ENCODE data around the gene USP49. TPM values are rescaled to one million over a fixed set of nuclear protein-coding genes. Genes with fewer than 3 reads are reported as not detected.
A peak's percentile ranks its signal among the peaks of the same experiment; 100 is the strongest.

Gene USP49
- total RNA-seq, 4 donors from 2014 or later = 6.5 to 13.8 (median 8.8) TPM

DNA sequence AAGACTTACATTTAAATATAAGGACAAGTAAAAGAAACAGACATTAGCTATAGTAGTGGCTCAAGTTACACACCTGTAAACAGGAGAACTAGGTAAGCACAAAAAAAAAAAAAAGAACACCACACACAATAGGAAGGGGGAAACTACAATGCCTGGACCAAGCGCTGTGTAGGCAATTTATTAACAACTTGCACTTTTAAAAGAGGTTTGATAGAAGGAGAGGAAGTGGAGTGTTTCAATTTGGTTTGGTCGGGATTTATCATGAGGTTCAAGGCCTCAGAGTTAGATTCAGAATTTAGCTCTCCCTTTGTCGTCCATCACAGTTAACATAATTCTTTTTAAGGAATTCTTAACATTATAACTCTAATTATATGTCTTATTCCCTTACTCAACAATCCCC lies 1.1 kb upstream of the USP49 start:
- TF ChIP-seq POLR2A (IDR thresholded peaks at IDR 0.05) (no peak), EP300 (IDR thresholded peaks at IDR 0.05) (no peak)
- TF ChIP-seq, protein P1, sequence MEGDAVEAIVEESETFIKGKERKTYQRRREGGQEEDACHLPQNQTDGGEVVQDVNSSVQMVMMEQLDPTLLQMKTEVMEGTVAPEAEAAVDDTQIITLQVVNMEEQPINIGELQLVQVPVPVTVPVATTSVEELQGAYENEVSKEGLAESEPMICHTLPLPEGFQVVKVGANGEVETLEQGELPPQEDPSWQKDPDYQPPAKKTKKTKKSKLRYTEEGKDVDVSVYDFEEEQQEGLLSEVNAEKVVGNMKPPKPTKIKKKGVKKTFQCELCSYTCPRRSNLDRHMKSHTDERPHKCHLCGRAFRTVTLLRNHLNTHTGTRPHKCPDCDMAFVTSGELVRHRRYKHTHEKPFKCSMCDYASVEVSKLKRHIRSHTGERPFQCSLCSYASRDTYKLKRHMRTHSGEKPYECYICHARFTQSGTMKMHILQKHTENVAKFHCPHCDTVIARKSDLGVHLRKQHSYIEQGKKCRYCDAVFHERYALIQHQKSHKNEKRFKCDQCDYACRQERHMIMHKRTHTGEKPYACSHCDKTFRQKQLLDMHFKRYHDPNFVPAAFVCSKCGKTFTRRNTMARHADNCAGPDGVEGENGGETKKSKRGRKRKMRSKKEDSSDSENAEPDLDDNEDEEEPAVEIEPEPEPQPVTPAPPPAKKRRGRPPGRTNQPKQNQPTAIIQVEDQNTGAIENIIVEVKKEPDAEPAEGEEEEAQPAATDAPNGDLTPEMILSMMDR (IDR thresholded peaks at IDR 0.05) = no peak
- Histone ChIP-seq H3K27me3 (no peaks in the 10 kb centered on the region), H3K36me3 (peaks cover 0 to 14% (median 0%) of the 10 kb centered on the region in 3 donors), H3K9me3 (no peaks in the 10 kb centered on the region), H3K27ac (peak overlapping the region; percentile 10 to 90 (median 82)), H3K4me1 (peaks cover 0 to 27% (median 17%) of the 10 kb centered on the region in 4 donors), H3K4me3 (peak overlapping the region in 3 of 4 donors; percentile 79 to 97 (median 87))
- 48% methylated on average over 3 of the region's 3 CpGs for WGBS, 2 donors
- DNase-seq (ENCODE audit: low spot score in 2 of 2) = no peak

DNA sequence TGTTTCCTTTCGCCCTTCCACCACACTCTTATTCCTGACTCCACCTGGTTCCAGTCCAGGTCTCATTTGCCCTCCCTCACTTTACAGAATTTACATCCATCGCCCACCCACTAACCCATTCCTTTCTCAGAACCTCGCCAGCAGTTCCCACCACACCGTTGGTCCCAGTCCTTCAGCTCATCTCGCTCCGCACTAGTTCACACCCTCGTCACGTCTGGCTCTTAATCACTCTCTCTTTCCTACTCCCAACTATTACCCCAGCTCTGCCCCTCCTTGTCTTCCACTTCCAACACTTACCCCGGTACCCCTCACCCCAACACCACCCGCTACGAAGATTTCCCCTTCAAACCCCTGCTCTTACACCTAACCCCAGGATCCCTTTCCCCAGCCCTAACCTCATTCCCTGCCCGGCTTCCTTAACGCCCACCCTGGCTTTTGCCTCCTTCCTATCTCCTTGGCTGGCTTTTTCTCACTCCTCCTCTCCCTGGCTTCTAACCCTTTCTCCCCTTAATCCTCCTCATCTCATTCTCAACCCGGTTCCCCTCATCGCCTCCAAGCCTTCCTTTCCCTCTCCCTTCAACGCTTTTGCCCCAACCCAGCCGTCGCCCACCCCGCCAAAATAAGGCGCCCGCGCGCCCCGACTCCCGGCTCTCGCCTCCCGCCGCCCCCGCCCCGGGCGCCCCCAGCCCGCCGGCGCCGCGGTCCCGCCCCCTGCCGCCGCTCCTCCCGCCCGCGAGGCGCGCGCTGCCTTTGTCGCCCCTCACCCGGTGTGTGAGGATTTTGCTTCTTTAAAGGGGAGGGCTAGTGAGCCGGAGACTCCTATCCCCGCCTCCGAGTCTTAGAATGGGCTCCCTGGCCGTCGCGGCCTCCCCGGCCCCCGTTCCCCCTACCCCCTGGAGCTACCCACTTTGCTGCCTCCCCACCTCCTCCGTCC lies 542 bp downstream of the USP49 start:
- 2 to 3% methylated on average over 51 to 53 of the region's 56 CpGs for WGBS, 2 donors
- Histone ChIP-seq H3K4me1 (peaks cover 0 to 27% (median 17%) of the 10 kb centered on the region in 4 donors), H3K4me3 (peak overlapping the region; percentile 46 to 97 (median 83)), H3K36me3 (no peaks in the 10 kb centered on the region), H3K9me3 (no peaks in the 10 kb centered on the region), H3K27ac (peak overlapping the region; percentile 10 to 90 (median 82)), H3K27me3 (no peaks in the 10 kb centered on the region)
- no peak for DNase-seq (ENCODE audit: low spot score in 2 of 2)
- TF ChIP-seq POLR2A (IDR thresholded peaks at IDR 0.05) (no peak), EP300 (IDR thresholded peaks at IDR 0.05) (no peak)
- TF ChIP-seq, protein P1 (IDR thresholded peaks at IDR 0.05) = no peak

DNA sequence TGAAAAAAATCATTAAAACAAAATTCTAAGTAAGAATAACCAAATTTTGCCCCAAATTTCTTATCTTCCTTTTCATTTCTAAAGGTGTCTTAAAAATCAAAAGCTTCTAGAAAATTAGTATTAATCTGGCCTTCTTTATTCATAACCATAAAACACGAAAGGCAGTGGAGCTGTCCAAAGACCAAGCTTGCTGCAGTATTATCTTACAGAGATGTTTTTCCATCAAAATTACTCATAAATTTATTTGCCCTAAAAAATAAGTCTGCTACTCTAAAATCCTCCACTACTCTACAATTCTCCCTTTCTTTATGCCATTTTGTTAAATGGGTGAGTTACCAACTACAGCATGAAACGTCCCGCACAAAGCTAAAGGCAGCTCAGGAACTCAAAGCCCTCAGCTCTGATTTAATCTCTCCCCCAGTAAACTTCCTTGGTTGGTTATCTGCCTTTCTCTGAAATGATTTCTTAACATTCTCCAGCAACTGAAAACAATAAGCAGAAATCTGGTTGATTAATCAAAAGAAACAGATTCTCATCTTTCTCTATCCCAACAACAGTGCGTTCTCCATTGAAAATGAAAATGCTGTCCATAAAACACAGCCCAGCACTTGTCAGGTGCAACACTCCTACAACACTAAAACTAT lies 2.1 kb downstream of the USP49 start:
- H3K4me3 ChIP-seq = no peak overlapping the region
- H3K9me3 ChIP-seq = no peaks in the 10 kb centered on the region
- DNase-seq (ENCODE audit: low spot score in 2 of 2) = no peak
- H3K36me3 ChIP-seq = no peaks in the 10 kb centered on the region
- no peak overlapping the region for H3K27ac ChIP-seq
- no peaks in the 10 kb centered on the region for H3K27me3 ChIP-seq
- TF ChIP-seq, protein P1 (IDR thresholded peaks at IDR 0.05) = no peak
- no peak for TF ChIP-seq EP300 (IDR thresholded peaks at IDR 0.05)
- TF ChIP-seq POLR2A (IDR thresholded peaks at IDR 0.05) = no peak
- peaks cover 0 to 27% (median 17%) of the 10 kb centered on the region in 4 donors for H3K4me1 ChIP-seq
- 52 to 60% methylated on average over 4 of the region's 4 CpGs for WGBS, 2 donors

DNA sequence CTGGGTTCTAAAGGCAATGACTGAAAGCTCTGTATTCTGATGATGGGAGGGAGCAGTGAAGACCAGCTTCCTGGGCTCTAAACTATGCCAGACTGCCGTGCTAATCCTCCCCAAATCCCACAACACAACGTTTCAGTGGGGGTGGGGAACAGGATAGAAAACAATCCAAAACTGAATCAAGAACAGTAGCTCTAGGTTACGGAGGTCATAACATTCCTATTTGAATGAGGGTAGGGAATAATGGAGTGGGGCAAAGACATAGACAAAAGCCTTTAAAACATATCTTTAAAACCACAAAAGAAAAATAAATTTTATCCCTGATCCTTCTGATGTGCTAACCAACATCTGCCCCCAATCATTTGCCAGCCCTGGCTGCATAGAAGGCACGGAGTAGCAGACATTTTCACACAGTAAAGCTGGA lies 7.8 kb downstream of the USP49 start:
- Histone ChIP-seq H3K4me1 (no peaks in the 10 kb centered on the region), H3K27ac (no peak overlapping the region), H3K36me3 (no peaks in the 10 kb centered on the region), H3K27me3 (no peaks in the 10 kb centered on the region), H3K4me3 (no peak overlapping the region), H3K9me3 (no peaks in the 10 kb centered on the region)
- no peak for DNase-seq (ENCODE audit: low spot score in 2 of 2)
- no peak for TF ChIP-seq EP300 (IDR thresholded peaks at IDR 0.05)
- TF ChIP-seq, protein P1 (IDR thresholded peaks at IDR 0.05) = no peak
- TF ChIP-seq POLR2A (IDR thresholded peaks at IDR 0.05) = no peak
- WGBS, 2 donors = 43 to 46% methylated on average over 4 of the region's 4 CpGs

DNA sequence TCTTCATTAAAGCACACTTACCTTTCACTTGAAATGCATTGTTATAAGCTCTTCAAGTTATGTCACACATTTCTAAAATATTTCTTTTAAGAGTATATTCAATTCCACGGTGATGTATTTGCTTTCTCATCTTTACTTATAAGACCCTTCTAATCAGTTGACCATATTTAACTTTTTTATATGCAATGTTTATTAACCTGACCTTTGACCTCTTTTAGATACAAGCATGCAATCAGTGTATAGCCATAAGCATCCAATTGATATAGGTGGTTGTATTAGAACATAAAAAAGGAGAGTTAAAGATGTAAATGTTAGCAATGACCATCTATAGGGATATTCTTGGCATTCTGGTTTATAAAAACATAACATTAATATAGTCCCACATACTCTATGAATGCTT lies 9.2 kb downstream of the USP49 start:
- H3K4me1 ChIP-seq = no peaks in the 10 kb centered on the region
- no peaks in the 10 kb centered on the region for H3K36me3 ChIP-seq
- H3K4me3 ChIP-seq = no peak overlapping the region
- DNase-seq (ENCODE audit: low spot score in 2 of 2) = no peak
- H3K9me3 ChIP-seq = no peaks in the 10 kb centered on the region
- TF ChIP-seq EP300 (IDR thresholded peaks at IDR 0.05) = no peak
- TF ChIP-seq, protein P1 (IDR thresholded peaks at IDR 0.05) = no peak
- no peak for TF ChIP-seq POLR2A (IDR thresholded peaks at IDR 0.05)
- H3K27ac ChIP-seq = no peak overlapping the region
- H3K27me3 ChIP-seq = no peaks in the 10 kb centered on the region
- WGBS, 2 donors = 97 to 98% methylated on average over 1 of the region's 1 CpG
